Occipital lobe (tissue), 2 donors: ENCODE results near the gene CAMK2N1. TPM values are rescaled to one million over a fixed set of nuclear protein-coding genes. Genes with fewer than 3 reads are reported as not detected.

Source experiments
- DNase-seq: peaks from one replicate; lab custom pipeline; 2025; lab: John Stamatoyannopoulos, UW
- total RNA-seq: library from RNA; depleted of rRNA; stranded (reverse); fragments of >200 nt; gene quantifications from one replicate; pipeline ENCODE4 v1.2.3, GENCODE V29; 2014

Gene CAMK2N1
- total RNA-seq, 1 donor from 2014 or later, result 77.2 TPM

GRCh38 chr1:20446796-20447195 is 39.2 kb downstream of the CAMK2N1 start:
- DNase-seq, result peak; percentile 58

- no peak for DNase-seq
Observed at GRCh38 chr1:20445956-20446355, 40.1 kb downstream of the CAMK2N1 start.

- DNase-seq, result no peak
Observed at GRCh38 chr1:20443703-20444586, 42.1 kb downstream of the CAMK2N1 start.

GRCh38 chr1:20442920-20443625 is 42.9 kb downstream of the CAMK2N1 start:
- DNase-seq, result no peak

- DNase-seq, result peak; percentile 33
Observed at GRCh38 chr1:20440785-20441200, 45.2 kb downstream of the CAMK2N1 start.

- DNase-seq, result no peak
Observed at GRCh38 chr1:20439282-20439681, 46.7 kb downstream of the CAMK2N1 start.

- no peak for DNase-seq
Observed at GRCh38 chr1:20437640-20438039, 48.4 kb downstream of the CAMK2N1 start.

- no peak for DNase-seq
Observed at GRCh38 chr1:20432891-20433290, 53.1 kb downstream of the CAMK2N1 start.

Other genes starting within 250 kb of the CAMK2N1 start
- 0.16 TPM for gene VWA5B1, start 195.3 kb downstream of the CAMK2N1 start, total RNA-seq
- 17.5 TPM for gene MUL1, start 21.9 kb upstream of the CAMK2N1 start, total RNA-seq
- 0.16 TPM for gene FAM43B, start 66.4 kb upstream of the CAMK2N1 start, total RNA-seq
- not detected for gene CDA, start 102.9 kb upstream of the CAMK2N1 start, total RNA-seq
- 117 TPM for gene PINK1, start 147.2 kb upstream of the CAMK2N1 start, total RNA-seq
- gene DDOST, start 175.2 kb upstream of the CAMK2N1 start, total RNA-seq, result 90.0 TPM
- 4.4 TPM for gene KIF17, start 231.8 kb upstream of the CAMK2N1 start, total RNA-seq
- 0.62 TPM for gene SH2D5, start 246.5 kb upstream of the CAMK2N1 start, total RNA-seq